Prostate gland (tissue), 2 donors: ENCODE measurements around the gene CCDC167.

Source experiments
- POLR2AphosphoS5 ChIP-seq: sonication (generic); formaldehyde crosslinking; IDR thresholded peaks from one replicate; pipeline ENCODE4 v1.6.1; 2017; ENCODE audit warnings: antibody characterized with exemption
- TF ChIP-seq, protein P1 (sequence below), 4 experiments: fragments of 200-600 bp in 2 of 4; fragments of 450-650 bp in 2 of 4; sonication (generic) in 2 of 4; IDR thresholded peaks; 1 replicate in 3 of 4; 2 replicates in 1 of 4; pipeline ENCODE4 v1.5.1; 2016 to 2019; ENCODE audit warnings: antibody characterized with exemption in 4 of 4, mild to moderate bottlenecking in 2 of 4, moderate library complexity in 2 of 4

DNA sequence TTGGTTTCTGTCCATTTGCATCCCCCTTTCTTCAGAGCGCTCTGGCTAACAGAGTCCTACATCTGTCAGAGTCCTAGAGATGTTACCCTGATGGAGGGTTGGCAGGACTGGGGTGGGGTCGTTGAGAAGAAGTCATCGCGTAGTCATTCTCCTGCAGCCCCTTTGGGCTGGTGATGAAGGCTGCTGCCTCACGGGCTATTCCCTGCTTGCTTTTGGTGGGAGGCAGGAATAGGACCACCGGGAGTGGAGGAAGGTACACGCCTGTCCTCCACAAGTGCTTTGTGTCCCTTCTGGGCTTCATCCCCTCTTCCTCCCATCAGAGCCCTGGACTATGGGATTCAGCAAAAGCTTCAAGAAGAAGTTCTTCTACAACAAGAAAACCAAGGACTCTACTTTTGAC is 20.9 kb downstream of the CCDC167 start:
- TF ChIP-seq POLR2AphosphoS5 = no peak
- TF ChIP-seq, protein P1, sequence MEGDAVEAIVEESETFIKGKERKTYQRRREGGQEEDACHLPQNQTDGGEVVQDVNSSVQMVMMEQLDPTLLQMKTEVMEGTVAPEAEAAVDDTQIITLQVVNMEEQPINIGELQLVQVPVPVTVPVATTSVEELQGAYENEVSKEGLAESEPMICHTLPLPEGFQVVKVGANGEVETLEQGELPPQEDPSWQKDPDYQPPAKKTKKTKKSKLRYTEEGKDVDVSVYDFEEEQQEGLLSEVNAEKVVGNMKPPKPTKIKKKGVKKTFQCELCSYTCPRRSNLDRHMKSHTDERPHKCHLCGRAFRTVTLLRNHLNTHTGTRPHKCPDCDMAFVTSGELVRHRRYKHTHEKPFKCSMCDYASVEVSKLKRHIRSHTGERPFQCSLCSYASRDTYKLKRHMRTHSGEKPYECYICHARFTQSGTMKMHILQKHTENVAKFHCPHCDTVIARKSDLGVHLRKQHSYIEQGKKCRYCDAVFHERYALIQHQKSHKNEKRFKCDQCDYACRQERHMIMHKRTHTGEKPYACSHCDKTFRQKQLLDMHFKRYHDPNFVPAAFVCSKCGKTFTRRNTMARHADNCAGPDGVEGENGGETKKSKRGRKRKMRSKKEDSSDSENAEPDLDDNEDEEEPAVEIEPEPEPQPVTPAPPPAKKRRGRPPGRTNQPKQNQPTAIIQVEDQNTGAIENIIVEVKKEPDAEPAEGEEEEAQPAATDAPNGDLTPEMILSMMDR (IDR thresholded peaks at IDR 0.05) = no peak
